GM12878 (cell line): ENCODE data around the gene TK1. TPM values are rescaled to one million over a fixed set of nuclear protein-coding genes. Genes with fewer than 3 reads are reported as not detected.

Experiments used
- ATAC-seq: fragments of 200-7000 bp; cut with Tn5 transposase; 3 replicates; pipeline ENCODE4 v1.9.1; 2020; ENCODE audit warnings: mild to moderate bottlenecking, moderate library complexity
- BruUV-seq: library from RNA; stranded (reverse); fragments of 400-500 nt; replicated peaks from 2 replicates; lab custom pipeline; 2021; lab: Mats Ljungman, UMichigan
- CTCF ChIA-PET: fragments of 300-600 bp; sonication (Branson Sonifier 250); formaldehyde crosslinking; extraction: SDS; loops from one replicate; lab custom pipeline; 2021; ENCODE audit warnings: inconsistent platforms; lab: Yijun Ruan, JAX
- POLR2A ChIA-PET: fragments of 350-600 bp; formaldehyde crosslinking; extraction: SDS; loops from one replicate; lab custom pipeline; 2021; ENCODE audit warnings: inconsistent platforms; lab: Charles Lee
- RAD21 ChIA-PET: fragments of 300-600 bp; sonication (Branson Sonifier 250); formaldehyde crosslinking; loops from one replicate; lab custom pipeline; 2023; ENCODE audit warnings: antibody characterized with exemption; ENCODE audit not compliant: unreplicated experiment; lab: Charles Lee
- SMC1A ChIA-PET: fragments of 300-600 bp; sonication (Branson Sonifier 250); formaldehyde crosslinking; loops from one replicate; lab custom pipeline; 2023; ENCODE audit not compliant: unreplicated experiment, uncharacterized antibody; lab: Charles Lee
- DNase-seq: peaks from one replicate; pipeline ENCODE4 v3.0.0-alpha.2; 2011; ENCODE audit warnings: low read depth, low spot score
- FAIRE-seq: peaks from 3 replicates; lab custom pipeline; 2011; peaks lifted over from hg19 to GRCh38; lab: Jason Lieb, UNC
- H2AFZ ChIP-seq: 2 replicates; pipeline ENCODE4 v1.6.0; 2011; ENCODE audit warnings: low read depth, low read length, control low read depth; ENCODE audit not compliant: control insufficient read depth
- H3K27ac ChIP-seq: 2 replicates; pipeline ENCODE4 v1.5.1; 2011; ENCODE audit warnings: control low read depth; ENCODE audit not compliant: control insufficient read depth, insufficient read depth
- H3K27me3 ChIP-seq, 2 experiments: replicated peaks in 1 of 2; 2 replicates each; pipeline versions ENCODE4 v1.6.0 to v1.6.1; 2011; ENCODE audit warnings: low read length in 1 of 2; ENCODE audit not compliant: control insufficient read depth in 2 of 2, insufficient read depth in 2 of 2
- H3K36me3 ChIP-seq, 2 experiments: 2 replicates each; pipeline ENCODE4 v1.5.1; 2011; ENCODE audit warnings: low read length in 1 of 2; ENCODE audit not compliant: control insufficient read depth in 2 of 2, insufficient read depth in 2 of 2
- H3K4me1 ChIP-seq: 2 replicates; pipeline ENCODE4 v1.6.1; 2011; ENCODE audit warnings: mild to moderate bottlenecking, low read length, moderate library complexity, mixed read lengths; ENCODE audit not compliant: control insufficient read depth, insufficient read depth
- H3K4me2 ChIP-seq: 2 replicates; pipeline ENCODE4 v1.6.0; 2011; ENCODE audit warnings: control low read depth; ENCODE audit not compliant: control insufficient read depth, insufficient read depth
- H3K4me3 ChIP-seq: fragments of 200-600 bp; sonication (generic); 2 replicates; pipeline ENCODE4 v1.5.1; 2016
- H3K79me2 ChIP-seq: 2 replicates; pipeline ENCODE4 v1.6.0; 2011; ENCODE audit warnings: low read length; ENCODE audit not compliant: control insufficient read depth, insufficient read depth
- H3K9ac ChIP-seq: 2 replicates; pipeline ENCODE4 v1.8.0; 2011; ENCODE audit warnings: low read length, control low read depth, mixed read lengths; ENCODE audit not compliant: control insufficient read depth, insufficient read depth
- H3K9me3 ChIP-seq: replicated peaks from 3 replicates; pipeline ENCODE4 v1.5.1; 2011; ENCODE audit warnings: mild to moderate bottlenecking, low read length; ENCODE audit not compliant: control insufficient read depth, insufficient read depth
- H4K20me1 ChIP-seq: 2 replicates; pipeline ENCODE4 v1.6.0; 2011; ENCODE audit not compliant: control insufficient read depth, insufficient read depth
- IKZF1 ChIP-seq: fragments of 450-650 bp; conservative IDR thresholded peaks from 2 replicates; pipeline ENCODE4 v1.6.1; 2017; ENCODE audit warnings: antibody characterized with exemption, mild to moderate bottlenecking
- IKZF2 ChIP-seq, 2 experiments: fragments of 450-650 bp; IDR thresholded peaks; 2 replicates each; pipeline ENCODE4 v1.6.1; 2017; ENCODE audit warnings: mild to moderate bottlenecking in 2 of 2, moderate library complexity in 2 of 2
- MEF2A ChIP-seq: IDR thresholded peaks from 2 replicates; pipeline ENCODE4 v1.6.1; 2011; ENCODE audit warnings: low read depth, mild to moderate bottlenecking, low read length, moderate library complexity; ENCODE audit not compliant: insufficient read depth
- NFXL1 ChIP-seq: fragments of 450-650 bp; IDR thresholded peaks from 2 replicates; pipeline ENCODE4 v1.6.1; 2017; ENCODE audit warnings: antibody characterized with exemption, mild to moderate bottlenecking, borderline replicate concordance
- POLR2A ChIP-seq: IDR thresholded peaks from 2 replicates; pipeline ENCODE4 v1.6.1; 2011; ENCODE audit warnings: low read depth, mild to moderate bottlenecking, low read length
- RAD21 ChIP-seq: IDR thresholded peaks from 2 replicates; pipeline ENCODE4 v1.6.1; 2011; ENCODE audit warnings: mild to moderate bottlenecking, low read depth, low read length, moderate library complexity; ENCODE audit not compliant: insufficient read depth
- SMAD5 ChIP-seq: IDR thresholded peaks from 2 replicates; pipeline ENCODE4 v1.6.1; 2016; ENCODE audit warnings: antibody characterized with exemption, low read depth
- SUZ12 ChIP-seq: fragments of 200-600 bp; sonication (generic); IDR thresholded peaks from one replicate; pipeline ENCODE4 v1.6.1; 2018; ENCODE audit warnings: antibody characterized with exemption, mild to moderate bottlenecking; ENCODE audit not compliant: unreplicated experiment
- TCF12 ChIP-seq: IDR thresholded peaks from 2 replicates; pipeline ENCODE4 v1.6.1; 2011; ENCODE audit warnings: low read depth, mild to moderate bottlenecking, low read length
- ZZZ3 ChIP-seq: IDR thresholded peaks from 2 replicates; pipeline ENCODE4 v1.6.1; 2011; ENCODE audit warnings: low read depth; ENCODE audit not compliant: control insufficient read depth, insufficient read length
- WGBS: methylation state at CpG from one replicate; pipeline ENCODE4 v1.1.6; 2016; ENCODE audit warnings: low lambda C conversion rate; ENCODE audit not compliant: insufficient replicate concordance, insufficient coverage; ENCODE audit errors: missing lambda C conversion rate; 5-methylcytosine and 5-hydroxymethylcytosine counted together
- in situ Hi-C: fragments of 300-500 bp; cut with MboI; formaldehyde crosslinking; loops from 9 replicates; pipeline ENCODE4 v1.14.3; 2018; ENCODE audit warnings: mixed read lengths
- intact Hi-C: fragments of 100-400 bp; cut with micrococcal nuclease; formaldehyde crosslinking; loops from one replicate; pipeline ENCODE4 v1.14.2; 2022; ENCODE audit not compliant: unreplicated experiment
- polyA plus RNA-seq, 11 experiments: library from polyadenylated mRNA; depleted of rRNA in 4 of 11; unstranded in 6 of 11; stranded (reverse) in 5 of 11; fragments of >200 nt; fragmentation: Nextera tagmentation in 4 of 11; fragmentation: Illumina TruSeq in 1 of 11; extraction: Ambion mirVana in 4 of 11; extraction: Trizol in 1 of 11; gene quantifications; 1 replicate in 1 of 11; 2 replicates in 10 of 11; pipeline versions ENCODE4 v1.2.1 to v1.2.3, GENCODE V29; 2011 to 2016; ENCODE audit warnings: inconsistent platforms in 2 of 11, missing spikeins in 2 of 11, low read depth in 1 of 11
- total RNA-seq, 4 experiments: library from RNA; depleted of rRNA in 3 of 4; stranded (reverse); fragments of >200 nt in 3 of 4; fragmentation: Illumina TruSeq in 1 of 4; extraction: Trizol in 1 of 4; gene quantifications; 2 replicates each; pipeline versions ENCODE4 v1.2.1 to v1.2.3, GENCODE V29; 2013 to 2021
- TF ChIP-seq, protein P1 (sequence below): IDR thresholded peaks from 2 replicates; pipeline ENCODE4 v1.6.1; 2012; ENCODE audit warnings: mild to moderate bottlenecking, low read depth, low read length
- TF ChIP-seq, protein P2 (sequence below): fragments of 450-650 bp; IDR thresholded peaks from 2 replicates; pipeline ENCODE4 v1.6.1; 2017; ENCODE audit warnings: low read depth, mild to moderate bottlenecking, moderate library complexity

Gene TK1
- total and polyA plus RNA-seq, 10 of the 15 experiments (the other 5 are each of a cell fraction or from before 2014, with no cell fraction given) = 4.6 to 175 (median 77.9) TPM

DNA sequence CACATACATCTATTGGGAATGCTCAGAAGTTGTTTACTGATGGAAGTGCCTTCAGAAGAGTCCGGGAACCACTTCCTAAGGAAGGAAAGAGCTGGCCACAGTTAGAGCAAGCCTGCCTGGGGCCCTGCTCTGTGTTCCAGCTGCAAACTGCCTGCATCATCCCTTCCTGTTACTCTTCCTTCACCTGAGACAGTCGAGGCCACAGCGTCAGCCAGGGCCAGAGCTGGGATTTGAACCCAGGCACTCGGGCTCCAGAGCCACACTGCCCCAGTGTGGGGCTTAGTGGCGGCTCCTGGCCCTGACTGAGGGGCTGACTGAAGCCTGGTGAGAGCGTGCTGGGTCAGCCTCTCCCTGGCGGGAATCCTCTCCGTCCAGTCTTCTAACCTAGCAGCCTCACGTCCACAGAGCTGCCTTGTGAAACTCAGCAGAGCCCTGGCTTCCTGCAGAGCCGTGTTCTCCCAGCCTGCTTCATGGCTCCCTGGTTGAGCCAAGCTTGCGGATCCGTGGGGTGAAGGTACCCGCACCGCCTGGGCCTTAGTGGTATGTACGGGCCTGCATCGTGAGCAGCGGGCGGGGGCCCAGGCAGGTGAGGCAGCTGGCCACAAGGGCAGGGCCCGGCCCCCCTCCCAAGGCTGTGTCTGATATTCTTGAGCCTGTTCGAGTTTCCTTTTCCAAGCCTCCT lies 45.3 kb downstream of the TK1 start:
- peaks cover 7% of the 10 kb centered on the region for H3K79me2 ChIP-seq
- peaks cover 69% of the 10 kb centered on the region for H3K4me1 ChIP-seq
- H3K27me3 ChIP-seq = no peaks in the 10 kb centered on the region
- DNase-seq (no peak), FAIRE-seq (no peak), ATAC-seq (no peak)
- no peak overlapping the region for H3K4me3 ChIP-seq
- BruUV-seq = no TSS peak
- peak overlapping the region; percentile 26; the same call in 1 of the 2 replicates for H3K27ac ChIP-seq
- ChIA-PET SMC1A (interaction anchor here (0.6 to 2.0 kb wide), 6 partner anchors 11 to 110 kb away, joined by 3 to 9 read pairs (median 4); no protein-coding TSS in a partner anchor), RAD21 (interaction anchor here (0.7 to 1.9 kb wide), 10 partner anchors 11 to 74 kb away, joined by 3 to 13 read pairs (median 6); partner anchors contain the start of genes TMC6 and TMC8), POLR2A (interaction anchor here (0.6 to 5.1 kb wide), 12 partner anchors 8 to 697 kb away, joined by 3 to 37 read pairs (median 7); partner anchors contain the start of gene TMC8), CTCF (interaction anchor here (0.7 to 5.0 kb wide), 7 partner anchors 13 to 110 kb away, joined by 3 to 51 read pairs (median 3); no protein-coding TSS in a partner anchor)
- peaks cover 2 to 5% of the 10 kb centered on the region in 2 experiments; a peak in 3 of 4 replicates for H3K36me3 ChIP-seq
- H3K4me2 ChIP-seq = 0 out of 2 replicates have a peak overlapping the region, but pooled peaks have one; percentile 14
- H2AFZ ChIP-seq = no peak overlapping the region
- in situ Hi-C loops (no loop called here), intact Hi-C loops (no loop called here)
- no peak for TF ChIP-seq SMAD5
- TF ChIP-seq, protein P1, sequence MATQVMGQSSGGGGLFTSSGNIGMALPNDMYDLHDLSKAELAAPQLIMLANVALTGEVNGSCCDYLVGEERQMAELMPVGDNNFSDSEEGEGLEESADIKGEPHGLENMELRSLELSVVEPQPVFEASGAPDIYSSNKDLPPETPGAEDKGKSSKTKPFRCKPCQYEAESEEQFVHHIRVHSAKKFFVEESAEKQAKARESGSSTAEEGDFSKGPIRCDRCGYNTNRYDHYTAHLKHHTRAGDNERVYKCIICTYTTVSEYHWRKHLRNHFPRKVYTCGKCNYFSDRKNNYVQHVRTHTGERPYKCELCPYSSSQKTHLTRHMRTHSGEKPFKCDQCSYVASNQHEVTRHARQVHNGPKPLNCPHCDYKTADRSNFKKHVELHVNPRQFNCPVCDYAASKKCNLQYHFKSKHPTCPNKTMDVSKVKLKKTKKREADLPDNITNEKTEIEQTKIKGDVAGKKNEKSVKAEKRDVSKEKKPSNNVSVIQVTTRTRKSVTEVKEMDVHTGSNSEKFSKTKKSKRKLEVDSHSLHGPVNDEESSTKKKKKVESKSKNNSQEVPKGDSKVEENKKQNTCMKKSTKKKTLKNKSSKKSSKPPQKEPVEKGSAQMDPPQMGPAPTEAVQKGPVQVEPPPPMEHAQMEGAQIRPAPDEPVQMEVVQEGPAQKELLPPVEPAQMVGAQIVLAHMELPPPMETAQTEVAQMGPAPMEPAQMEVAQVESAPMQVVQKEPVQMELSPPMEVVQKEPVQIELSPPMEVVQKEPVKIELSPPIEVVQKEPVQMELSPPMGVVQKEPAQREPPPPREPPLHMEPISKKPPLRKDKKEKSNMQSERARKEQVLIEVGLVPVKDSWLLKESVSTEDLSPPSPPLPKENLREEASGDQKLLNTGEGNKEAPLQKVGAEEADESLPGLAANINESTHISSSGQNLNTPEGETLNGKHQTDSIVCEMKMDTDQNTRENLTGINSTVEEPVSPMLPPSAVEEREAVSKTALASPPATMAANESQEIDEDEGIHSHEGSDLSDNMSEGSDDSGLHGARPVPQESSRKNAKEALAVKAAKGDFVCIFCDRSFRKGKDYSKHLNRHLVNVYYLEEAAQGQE = no peak
- TF ChIP-seq TCF12 = no peak
- TF ChIP-seq SUZ12 = no peak
- TF ChIP-seq, protein P2, sequence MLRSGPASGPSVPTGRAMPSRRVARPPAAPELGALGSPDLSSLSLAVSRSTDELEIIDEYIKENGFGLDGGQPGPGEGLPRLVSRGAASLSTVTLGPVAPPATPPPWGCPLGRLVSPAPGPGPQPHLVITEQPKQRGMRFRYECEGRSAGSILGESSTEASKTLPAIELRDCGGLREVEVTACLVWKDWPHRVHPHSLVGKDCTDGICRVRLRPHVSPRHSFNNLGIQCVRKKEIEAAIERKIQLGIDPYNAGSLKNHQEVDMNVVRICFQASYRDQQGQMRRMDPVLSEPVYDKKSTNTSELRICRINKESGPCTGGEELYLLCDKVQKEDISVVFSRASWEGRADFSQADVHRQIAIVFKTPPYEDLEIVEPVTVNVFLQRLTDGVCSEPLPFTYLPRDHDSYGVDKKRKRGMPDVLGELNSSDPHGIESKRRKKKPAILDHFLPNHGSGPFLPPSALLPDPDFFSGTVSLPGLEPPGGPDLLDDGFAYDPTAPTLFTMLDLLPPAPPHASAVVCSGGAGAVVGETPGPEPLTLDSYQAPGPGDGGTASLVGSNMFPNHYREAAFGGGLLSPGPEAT = no peak
- TF ChIP-seq MEF2A = no peak
- peak; percentile 35; the same call in 1 of the 2 replicates for TF ChIP-seq POLR2A
- 0 out of 2 replicates have a peak, but pooled peaks have one; percentile 27 for TF ChIP-seq IKZF1
- TF ChIP-seq NFXL1 = no peak
- no peak for TF ChIP-seq ZZZ3
- TF ChIP-seq RAD21 = no peak
- no peak for TF ChIP-seq IKZF2 (IDR thresholded peaks at IDR 0.05)
- H4K20me1 ChIP-seq = no peaks in the 10 kb centered on the region
- no peaks in the 10 kb centered on the region for H3K9me3 ChIP-seq
- 90% methylated on average over 16 of the region's 20 CpGs for WGBS
- no peak overlapping the region for H3K9ac ChIP-seq
